Loucy (cell line): ENCODE data around the gene SLC39A5.

Source experiments
- H2AFZ ChIP-seq: fragments of 200-600 bp; sonication (generic); 2 replicates; pipeline ENCODE4 v1.6.0; 2016; ENCODE audit warnings: antibody characterized with exemption, mild to moderate bottlenecking, low read length, moderate library complexity
- H3F3A ChIP-seq: fragments of 200-600 bp; 2 replicates; pipeline ENCODE4 v1.6.0; 2016; ENCODE audit warnings: antibody characterized with exemption, low read depth, mild to moderate bottlenecking
- H3K27me3 ChIP-seq: fragments of 200-600 bp; sonication (generic); 2 replicates; pipeline ENCODE4 v1.6.1; 2014; ENCODE audit warnings: low read length, mild to moderate bottlenecking; ENCODE audit not compliant: insufficient read depth, poor library complexity, severe bottlenecking
- H3K36me3 ChIP-seq: fragments of 200-600 bp; sonication (generic); 2 replicates; pipeline ENCODE4 v1.6.1; 2016; ENCODE audit warnings: low read length; ENCODE audit not compliant: insufficient read depth
- H3K4me1 ChIP-seq: fragments of 200-600 bp; sonication (generic); 2 replicates; pipeline ENCODE4 v1.5.1; 2014; ENCODE audit warnings: low read length, mild to moderate bottlenecking; ENCODE audit not compliant: insufficient read depth, poor library complexity, severe bottlenecking
- H3K4me2 ChIP-seq: fragments of 200-600 bp; sonication (generic); 2 replicates; pipeline ENCODE4 v1.6.0; 2014; ENCODE audit warnings: antibody characterized with exemption, low read length, low read depth, mild to moderate bottlenecking; ENCODE audit not compliant: poor library complexity, severe bottlenecking
- H3K4me3 ChIP-seq: fragments of 200-600 bp; sonication (generic); 2 replicates; pipeline ENCODE4 v1.5.1; 2014; ENCODE audit warnings: low read length, mild to moderate bottlenecking, mixed read lengths; ENCODE audit not compliant: poor library complexity, severe bottlenecking
- H3K79me2 ChIP-seq: fragments of 200-600 bp; sonication (generic); 2 replicates; pipeline ENCODE4 v1.6.1; 2014; ENCODE audit warnings: low read length; ENCODE audit not compliant: insufficient read depth
- H3K9ac ChIP-seq: fragments of 200-600 bp; sonication (generic); 2 replicates; pipeline ENCODE4 v1.6.0; 2014; ENCODE audit warnings: mild to moderate bottlenecking, low read depth, low read length, moderate library complexity; ENCODE audit not compliant: poor library complexity, severe bottlenecking
- H3K9me2 ChIP-seq: fragments of 200-600 bp; sonication (generic); replicated peaks from 2 replicates; pipeline ENCODE4 v1.6.1; 2016; ENCODE audit warnings: low read depth, low read length, mixed read lengths
- H3K9me3 ChIP-seq: fragments of 200-600 bp; sonication (generic); 2 replicates; pipeline ENCODE4 v1.6.1; 2014; ENCODE audit warnings: mild to moderate bottlenecking, antibody characterized with exemption, low read length, low read depth; ENCODE audit not compliant: insufficient read depth
- H4K20me1 ChIP-seq: fragments of 200-600 bp; sonication (generic); 2 replicates; pipeline ENCODE4 v1.6.0; 2014; ENCODE audit warnings: antibody characterized with exemption, low read length, mild to moderate bottlenecking; ENCODE audit not compliant: insufficient read depth, poor library complexity, severe bottlenecking
- CTCF ChIP-seq: fragments of 200-600 bp; sonication (generic); conservative IDR thresholded peaks from 2 replicates; pipeline ENCODE4 v1.5.1; 2014; ENCODE audit warnings: mild to moderate bottlenecking, antibody characterized with exemption, low read length
- EZH2phosphoT487 ChIP-seq: fragments of 200-600 bp; IDR thresholded peaks from 2 replicates; pipeline ENCODE4 v1.6.1; 2018; ENCODE audit warnings: antibody characterized with exemption, mild to moderate bottlenecking, moderate library complexity, borderline replicate concordance

The SLC39A5 gene

GRCh38 chr12:56257071-56257470 is 27.2 kb downstream of the SLC39A5 start:
- Histone ChIP-seq H3K9me3 (no peaks in the 10 kb centered on the region), H3K4me2 (peak overlapping the region; percentile 98), H3K79me2 (peaks cover 31% of the 10 kb centered on the region), H2AFZ (no peak overlapping the region), H3K9ac (peak overlapping the region; percentile 95), H3K4me3 (peak overlapping the region; percentile 100), H3K36me3 (peaks cover 26% of the 10 kb centered on the region; the same call in 1 of the 2 replicates), H3K9me2 (no peaks in the 10 kb centered on the region), H3F3A (no peaks in the 10 kb centered on the region), H4K20me1 (peaks cover 21% of the 10 kb centered on the region), H3K4me1 (peaks cover 24% of the 10 kb centered on the region), H3K27me3 (no peaks in the 10 kb centered on the region)
- no peak for TF ChIP-seq EZH2phosphoT487
- TF ChIP-seq CTCF: no peak

- Histone ChIP-seq H3K79me2 (peaks cover 31% of the 10 kb centered on the region), H3F3A (no peaks in the 10 kb centered on the region), H4K20me1 (peaks cover 21% of the 10 kb centered on the region), H2AFZ (peak overlapping the region; percentile 88), H3K9me2 (no peaks in the 10 kb centered on the region), H3K36me3 (peaks cover 21% of the 10 kb centered on the region; the same call in 1 of the 2 replicates), H3K9ac (peak overlapping the region; percentile 95), H3K4me1 (peaks cover 24% of the 10 kb centered on the region), H3K9me3 (no peaks in the 10 kb centered on the region), H3K4me2 (peak overlapping the region; percentile 98), H3K27me3 (no peaks in the 10 kb centered on the region), H3K4me3 (peak overlapping the region; percentile 100)
- TF ChIP-seq EZH2phosphoT487 (no peak), CTCF (peak; percentile 27; the same call in 1 of the 2 replicates)
Observed at GRCh38 chr12:56257491-56258067, 27.7 kb downstream of the SLC39A5 start.

GRCh38 chr12:56258068-56258819 is 28.4 kb downstream of the SLC39A5 start, which contains the start of gene ANKRD52:
TSS of gene ANKRD52 (minus strand) at chr12:56258384. CDS start at chr12:56258269, 115 bp downstream.
- Histone ChIP-seq H3K4me2 (peak within 1 kb of the TSS; percentile 98), H3K27me3 (no peaks in the 10 kb centered on the region), H3F3A (no peaks in the 10 kb centered on the region), H3K9me2 (no peaks in the 10 kb centered on the region), H3K4me3 (peak within 1 kb of the TSS; percentile 100), H3K9ac (peak within 1 kb of the TSS; percentile 95), H3K9me3 (no peaks in the 10 kb centered on the region), H4K20me1 (peaks cover 21% of the 10 kb centered on the region), H3K36me3 (peaks cover 15% of the 10 kb centered on the region; the same call in 1 of the 2 replicates), H3K4me1 (peaks cover 24% of the 10 kb centered on the region), H2AFZ (peak within 1 kb of the TSS; percentile 97), H3K79me2 (peaks cover 31% of the 10 kb centered on the region)
- TF ChIP-seq CTCF (peak; percentile 57), EZH2phosphoT487 (no peak)
